ENCODE measurements around the gene OPA3. TPM values are rescaled to one million over a fixed set of nuclear protein-coding genes. Genes with fewer than 3 reads are reported as not detected.
"Not testable (repeated sequence)": the region's sequence is repeated elsewhere in the genome, so short reads cannot be mapped to it uniquely, and the experiment has no call there.

Gene OPA3
- total and polyA plus RNA-seq, 9 donors: 3.2 to 8.6 (median 7.1) TPM

DNA sequence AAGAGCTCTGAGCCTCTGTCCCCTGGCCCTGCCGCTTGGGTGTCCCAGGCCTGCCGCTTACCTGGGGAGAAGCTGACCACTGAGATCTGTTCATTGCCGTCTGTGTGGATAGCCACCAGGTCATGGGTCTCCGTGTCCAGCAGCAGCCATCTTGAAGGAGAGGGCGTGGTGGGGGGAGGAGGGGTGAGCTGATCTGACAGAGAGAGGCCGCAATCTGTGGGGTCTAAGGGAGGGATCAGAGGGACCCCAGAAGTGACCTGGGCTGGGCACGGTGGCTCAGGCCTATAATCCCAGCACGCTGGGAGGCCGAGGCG, 32.1 kb upstream of the OPA3 start:
- WGBS (ENCODE audit: insufficient coverage): 70% methylated on average over 9 of the region's 10 CpGs
- H3K9me3 ChIP-seq (replicated peaks; ENCODE audit: control insufficient read depth, low read depth, low read length): no peaks in the 10 kb centered on the region
- peak overlapping the region; percentile 79 for H3K27ac ChIP-seq (ENCODE audit: low read length)
- peaks cover 7% of the 10 kb centered on the region for H3K4me1 ChIP-seq (ENCODE audit: control insufficient read depth, insufficient read depth, low read length)
- peak overlapping the region; percentile 36 for H3K4me3 ChIP-seq (ENCODE audit: low read length)
- peaks cover 49% of the 10 kb centered on the region for H3K36me3 ChIP-seq (ENCODE audit: control insufficient read depth, insufficient read depth, low read length)
- no peak for DNase-seq
- H3K27me3 ChIP-seq (ENCODE audit: control insufficient read depth, insufficient read depth, low read length): no peaks in the 10 kb centered on the region

- H3K4me1 ChIP-seq (ENCODE audit: control insufficient read depth, insufficient read depth, low read length): peaks cover 7% of the 10 kb centered on the region
- H3K36me3 ChIP-seq (ENCODE audit: control insufficient read depth, insufficient read depth, low read length): peaks cover 44% of the 10 kb centered on the region
- H3K27me3 ChIP-seq (ENCODE audit: control insufficient read depth, insufficient read depth, low read length): no peaks in the 10 kb centered on the region
- 20% methylated on average over 26 of the region's 37 CpGs for WGBS (ENCODE audit: insufficient coverage)
- peak overlapping the region; percentile 36 for H3K4me3 ChIP-seq (ENCODE audit: low read length)
- H3K27ac ChIP-seq (ENCODE audit: low read length): peak overlapping the region; percentile 85
- H3K9me3 ChIP-seq (replicated peaks; ENCODE audit: control insufficient read depth, low read depth, low read length): no peaks in the 10 kb centered on the region
- peak; percentile 89 for DNase-seq
Observed at GRCh38 chr19:45615795-45616703, 31.4 kb upstream of the OPA3 start.

DNA sequence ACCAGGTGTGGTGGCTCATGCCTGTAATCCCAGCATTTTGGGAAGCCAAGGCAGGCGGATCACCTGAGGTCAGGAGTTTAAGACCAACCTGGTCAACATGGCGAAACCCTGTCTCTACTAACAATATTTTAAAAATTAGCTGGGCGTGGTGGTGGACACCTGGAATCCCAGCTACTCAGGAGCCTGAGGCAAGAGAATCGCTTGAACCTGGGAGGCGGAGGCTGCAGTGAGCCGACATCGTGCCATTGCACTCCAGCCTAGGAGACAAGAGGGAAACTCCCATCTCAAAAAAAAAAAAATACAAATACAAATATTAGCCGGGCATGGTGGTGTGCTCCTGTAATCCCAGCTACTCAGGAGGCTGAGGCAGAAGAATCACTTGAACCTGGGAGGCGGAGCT, 30.5 kb upstream of the OPA3 start:
- peaks cover 39% of the 10 kb centered on the region for H3K36me3 ChIP-seq (ENCODE audit: control insufficient read depth, insufficient read depth, low read length)
- not testable (repeated sequence) for H3K4me1 ChIP-seq (ENCODE audit: control insufficient read depth, insufficient read depth, low read length); H3K9me3 ChIP-seq (replicated peaks; ENCODE audit: control insufficient read depth, low read depth, low read length); DNase-seq; H3K27ac ChIP-seq (ENCODE audit: low read length); H3K27me3 ChIP-seq (ENCODE audit: control insufficient read depth, insufficient read depth, low read length); H3K4me3 ChIP-seq (ENCODE audit: low read length)
- 82% methylated on average over 3 of the region's 9 CpGs for WGBS (ENCODE audit: insufficient coverage)

DNA sequence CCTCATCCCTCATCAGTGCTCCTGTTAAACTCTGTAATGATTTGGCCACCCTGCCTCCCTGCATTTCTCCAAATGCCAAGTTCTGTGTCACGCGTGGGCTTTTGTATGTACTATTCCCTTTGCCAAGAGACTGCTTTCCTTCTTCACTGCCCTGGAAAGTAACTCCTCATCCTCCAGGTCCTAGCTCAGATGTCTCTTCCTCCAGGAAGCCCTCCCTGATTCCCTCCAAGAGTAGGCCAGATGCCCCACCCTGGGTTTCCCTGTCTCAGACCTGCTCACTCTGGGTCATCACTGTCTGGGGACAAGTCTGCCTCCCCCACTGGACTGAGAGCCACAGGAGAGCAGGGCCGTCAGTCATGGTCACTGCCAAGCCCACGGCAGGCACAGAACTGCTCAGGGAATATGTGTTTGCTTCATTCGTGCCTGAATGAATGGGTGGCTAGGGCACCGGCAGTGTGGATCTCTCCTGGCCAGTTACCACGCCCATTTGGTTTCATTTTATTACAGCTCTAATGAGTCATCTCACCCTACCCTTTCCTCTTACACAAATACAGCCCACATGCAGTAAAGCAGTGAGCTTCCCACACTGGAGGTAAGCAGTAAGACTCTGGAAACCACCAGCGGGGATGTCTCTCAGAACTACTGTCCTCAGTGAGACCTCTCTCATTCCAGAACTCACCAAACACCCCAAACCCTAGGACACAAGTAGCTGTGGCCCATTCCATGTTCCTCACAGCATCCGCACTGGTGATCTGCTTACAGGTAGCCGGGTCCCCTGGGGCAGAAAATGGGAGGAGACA, 29.5 kb upstream of the OPA3 start:
- Histone ChIP-seq H3K36me3 (ENCODE audit: control insufficient read depth, insufficient read depth, low read length) (peaks cover 41% of the 10 kb centered on the region), H3K27me3 (ENCODE audit: control insufficient read depth, insufficient read depth, low read length) (no peaks in the 10 kb centered on the region), H3K4me1 (ENCODE audit: control insufficient read depth, insufficient read depth, low read length) (peaks cover 7% of the 10 kb centered on the region), H3K27ac (ENCODE audit: low read length) (no peak overlapping the region), H3K9me3 (replicated peaks; ENCODE audit: control insufficient read depth, low read depth, low read length) (no peaks in the 10 kb centered on the region), H3K4me3 (ENCODE audit: low read length) (no peak overlapping the region)
- DNase-seq: no peak
- WGBS (ENCODE audit: insufficient coverage): 71% methylated on average over 5 of the region's 10 CpGs

- Histone ChIP-seq H3K27ac (ENCODE audit: low read length) (no peak overlapping the region), H3K4me3 (ENCODE audit: low read length) (no peak overlapping the region), H3K9me3 (replicated peaks; ENCODE audit: control insufficient read depth, low read depth, low read length) (no peaks in the 10 kb centered on the region), H3K4me1 (ENCODE audit: control insufficient read depth, insufficient read depth, low read length) (peaks cover 10% of the 10 kb centered on the region), H3K36me3 (ENCODE audit: control insufficient read depth, insufficient read depth, low read length) (peaks cover 29% of the 10 kb centered on the region), H3K27me3 (ENCODE audit: control insufficient read depth, insufficient read depth, low read length) (peaks cover 5% of the 10 kb centered on the region)
- DNase-seq: no peak
- 87% methylated on average over 4 of the region's 6 CpGs for WGBS (ENCODE audit: insufficient coverage)
Observed at GRCh38 chr19:45608948-45609347, 24.3 kb upstream of the OPA3 start.

GRCh38 chr19:45607071-45608029, 22.7 kb upstream of the OPA3 start:
- Histone ChIP-seq H3K27me3 (ENCODE audit: control insufficient read depth, insufficient read depth, low read length) (peaks cover 18% of the 10 kb centered on the region), H3K4me1 (ENCODE audit: control insufficient read depth, insufficient read depth, low read length) (peaks cover 12% of the 10 kb centered on the region), H3K4me3 (ENCODE audit: low read length) (peak overlapping the region; percentile 21), H3K27ac (ENCODE audit: low read length) (peak overlapping the region; percentile 59), H3K9me3 (replicated peaks; ENCODE audit: control insufficient read depth, low read depth, low read length) (no peaks in the 10 kb centered on the region), H3K36me3 (ENCODE audit: control insufficient read depth, insufficient read depth, low read length) (peaks cover 13% of the 10 kb centered on the region)
- DNase-seq: peak; percentile 81
- WGBS (ENCODE audit: insufficient coverage): 13% methylated on average over 22 of the region's 28 CpGs

DNA sequence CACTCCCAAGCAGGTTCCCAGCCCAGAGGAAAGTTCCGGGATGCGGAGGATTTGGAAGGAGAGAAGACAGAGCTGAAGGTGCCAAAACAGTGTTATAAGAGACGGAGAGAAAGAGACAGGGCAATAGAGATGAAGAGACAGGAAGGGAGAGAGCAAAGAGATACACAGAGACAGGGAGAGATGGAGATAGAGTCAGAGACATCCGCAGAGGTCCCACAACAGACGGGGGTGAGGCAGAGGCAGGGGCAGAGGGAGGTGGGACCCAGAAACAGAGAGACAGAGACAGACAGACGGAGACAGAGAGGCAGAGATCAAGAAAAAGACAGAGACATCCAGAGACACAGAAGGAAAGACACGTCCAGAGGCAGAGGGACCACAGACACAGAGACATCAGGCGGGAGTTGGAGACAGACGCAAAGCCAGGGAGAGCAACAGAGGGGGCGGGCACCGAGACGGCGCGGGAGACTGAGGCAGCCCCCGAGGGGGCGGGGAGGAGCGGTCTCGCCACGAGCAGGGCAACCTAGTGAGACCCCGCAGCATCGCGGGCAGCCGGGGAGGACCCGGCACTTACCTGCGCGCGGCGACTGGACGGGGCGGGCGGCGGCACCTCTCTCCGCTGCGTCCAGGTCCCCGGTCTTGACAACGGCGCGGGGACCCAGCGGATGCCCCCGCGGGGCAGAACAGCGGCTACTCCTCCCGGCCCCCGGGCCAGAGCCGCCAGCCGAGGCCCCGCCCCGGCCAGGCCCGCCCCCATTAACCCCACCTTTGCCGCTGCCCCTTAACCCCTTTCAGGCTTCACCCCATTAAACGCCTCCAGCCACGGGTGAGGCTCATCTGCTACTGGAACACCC, 17.1 kb upstream of the OPA3 start, which contains the start of gene GPR4:
Gene GPR4, minus strand, starts transcription at position 689 of the 851 bp plus-strand sequence. CDS start 10,346 bp downstream, outside the sequence.
- Histone ChIP-seq H3K9me3 (replicated peaks; ENCODE audit: control insufficient read depth, low read depth, low read length) (no peaks in the 10 kb centered on the region), H3K36me3 (ENCODE audit: control insufficient read depth, insufficient read depth, low read length) (no peaks in the 10 kb centered on the region), H3K27ac (ENCODE audit: low read length) (no peak within 1 kb of the TSS), H3K4me3 (ENCODE audit: low read length) (peak within 1 kb of the TSS; percentile 12), H3K27me3 (ENCODE audit: control insufficient read depth, insufficient read depth, low read length) (peaks cover 70% of the 10 kb centered on the region), H3K4me1 (ENCODE audit: control insufficient read depth, insufficient read depth, low read length) (peaks cover 35% of the 10 kb centered on the region)
- 2% methylated on average over 50 of the region's 52 CpGs for WGBS (ENCODE audit: insufficient coverage)
- no peak for DNase-seq

GRCh38 chr19:45601115-45601514, 16.5 kb upstream of the OPA3 start:
- Histone ChIP-seq H3K4me3 (ENCODE audit: low read length) (peak overlapping the region; percentile 12), H3K27me3 (ENCODE audit: control insufficient read depth, insufficient read depth, low read length) (peaks cover 77% of the 10 kb centered on the region), H3K4me1 (ENCODE audit: control insufficient read depth, insufficient read depth, low read length) (peaks cover 34% of the 10 kb centered on the region), H3K27ac (ENCODE audit: low read length) (peak overlapping the region; percentile 13), H3K9me3 (replicated peaks; ENCODE audit: control insufficient read depth, low read depth, low read length) (no peaks in the 10 kb centered on the region), H3K36me3 (ENCODE audit: control insufficient read depth, insufficient read depth, low read length) (no peaks in the 10 kb centered on the region)
- no peak for DNase-seq
- no CpG with 5 or more reads among the region's 10 CpGs for WGBS (ENCODE audit: insufficient coverage)

DNA sequence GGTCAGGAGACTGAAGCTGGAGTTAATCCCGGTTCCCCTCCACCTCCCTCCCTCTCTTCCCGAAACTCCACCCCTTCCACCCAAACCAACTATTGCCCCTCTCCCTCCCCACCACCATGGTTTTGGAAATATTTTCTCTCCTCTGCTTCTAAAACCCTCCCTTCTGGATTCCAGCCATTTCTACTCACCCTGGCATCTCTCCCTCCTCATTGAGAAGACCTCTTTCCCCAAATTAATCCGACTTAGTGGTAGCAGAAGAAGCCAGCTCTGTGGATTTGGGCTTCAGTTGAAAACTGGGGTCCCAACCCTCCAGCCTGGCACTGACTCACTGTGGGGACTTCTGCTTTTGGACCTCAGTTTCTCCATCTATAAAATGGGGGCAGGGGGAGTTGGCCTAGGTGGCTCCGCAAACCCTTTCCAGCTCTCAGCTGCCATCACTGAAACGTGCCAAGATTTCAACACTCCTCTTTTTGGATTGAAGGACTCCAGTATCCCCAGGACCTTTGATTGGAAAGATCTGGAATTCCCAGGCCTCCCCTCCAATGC, 15.8 kb upstream of the OPA3 start:
- H3K27ac ChIP-seq (ENCODE audit: low read length): no peak overlapping the region
- WGBS (ENCODE audit: insufficient coverage): 17% methylated on average over 3 of the region's 5 CpGs
- H3K9me3 ChIP-seq (replicated peaks; ENCODE audit: control insufficient read depth, low read depth, low read length): no peaks in the 10 kb centered on the region
- H3K36me3 ChIP-seq (ENCODE audit: control insufficient read depth, insufficient read depth, low read length): no peaks in the 10 kb centered on the region
- peaks cover 82% of the 10 kb centered on the region for H3K27me3 ChIP-seq (ENCODE audit: control insufficient read depth, insufficient read depth, low read length)
- peaks cover 34% of the 10 kb centered on the region for H3K4me1 ChIP-seq (ENCODE audit: control insufficient read depth, insufficient read depth, low read length)
- DNase-seq: no peak
- no peak overlapping the region for H3K4me3 ChIP-seq (ENCODE audit: low read length)
